ENCODE measurements around the gene PJA2. TPM values are rescaled to one million over a fixed set of nuclear protein-coding genes. Genes with fewer than 3 reads are reported as not detected.

The PJA2 gene
- total RNA-seq, 2 experiments from 2014 or later, result 57.3 to 58.5 TPM

GRCh38 chr5:109335114-109335513, 74.7 kb downstream of the PJA2 start:
- Mint-ChIP-seq H3K9me3 (no peaks in the 10 kb centered on the region), H3K27me3 (no peaks in the 10 kb centered on the region), H3K4me3 (no peak overlapping the region), H3K4me1 (ENCODE audit: low read depth) (no peaks in the 10 kb centered on the region), H3K36me3 (peaks cover 22% of the 10 kb centered on the region), H3K27ac (no peak overlapping the region)
- no peak for DNase-seq
- ChIA-PET POLR2A (no interaction called here), CTCF (interaction anchor here (0.7 kb wide), 1 partner anchor 147 kb away, joined by 5 read pairs; no protein-coding TSS in a partner anchor)
- intact Hi-C loops (cut with micrococcal nuclease), result no loop called here

GRCh38 chr5:109334056-109334455, 75.7 kb downstream of the PJA2 start:
- H3K27me3 Mint-ChIP-seq, result no peaks in the 10 kb centered on the region
- no peak overlapping the region for H3K27ac Mint-ChIP-seq
- peaks cover 22% of the 10 kb centered on the region for H3K36me3 Mint-ChIP-seq
- no peak overlapping the region for H3K4me3 Mint-ChIP-seq
- H3K4me1 Mint-ChIP-seq (ENCODE audit: low read depth), result no peaks in the 10 kb centered on the region
- no peak for DNase-seq
- ChIA-PET CTCF (no interaction called here), POLR2A (no interaction called here)
- intact Hi-C loops (cut with micrococcal nuclease), result no loop called here
- no peaks in the 10 kb centered on the region for H3K9me3 Mint-ChIP-seq

- ChIA-PET CTCF (no interaction called here), POLR2A (no interaction called here)
- intact Hi-C loops (cut with micrococcal nuclease), result no loop called here
- Mint-ChIP-seq H3K27me3 (no peaks in the 10 kb centered on the region), H3K36me3 (peaks cover 7% of the 10 kb centered on the region), H3K4me3 (no peak overlapping the region), H3K4me1 (ENCODE audit: low read depth) (no peaks in the 10 kb centered on the region), H3K27ac (no peak overlapping the region), H3K9me3 (no peaks in the 10 kb centered on the region)
- no peak for DNase-seq
These were observed 80.2 kb downstream of the PJA2 start for GRCh38 chr5:109329333-109330237.

DNA sequence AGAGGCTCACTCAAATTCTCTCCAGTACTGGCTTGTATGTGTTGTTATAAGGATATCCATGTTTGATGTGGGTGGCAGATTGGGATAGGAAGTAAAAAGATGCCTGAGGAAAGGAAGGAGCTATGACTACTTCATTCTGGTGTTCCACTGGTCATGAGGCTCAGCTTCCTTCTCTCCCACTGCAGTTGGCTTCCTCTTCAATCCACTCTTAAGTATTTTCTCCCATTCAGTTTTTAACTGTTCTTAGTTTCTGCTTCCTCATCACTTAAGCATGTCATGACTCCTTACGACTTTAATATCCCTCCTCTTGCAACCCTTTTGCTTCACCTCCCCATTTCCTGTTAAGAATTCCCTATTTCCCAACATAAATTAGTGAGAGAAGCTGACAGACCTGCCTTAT, 81.1 kb downstream of the PJA2 start:
- intact Hi-C loops (cut with micrococcal nuclease), result no loop called here
- no peak overlapping the region for H3K27ac Mint-ChIP-seq
- ChIA-PET CTCF (no interaction called here), POLR2A (no interaction called here)
- H3K4me1 Mint-ChIP-seq (ENCODE audit: low read depth), result no peaks in the 10 kb centered on the region
- no peak overlapping the region for H3K4me3 Mint-ChIP-seq
- no peaks in the 10 kb centered on the region for H3K9me3 Mint-ChIP-seq
- no peak for DNase-seq
- no peaks in the 10 kb centered on the region for H3K27me3 Mint-ChIP-seq
- peaks cover 7% of the 10 kb centered on the region for H3K36me3 Mint-ChIP-seq

- peaks cover 7% of the 10 kb centered on the region for H3K36me3 Mint-ChIP-seq
- POLR2A ChIA-PET, result no interaction called here
- H3K27ac Mint-ChIP-seq, result no peak overlapping the region
- no peaks in the 10 kb centered on the region for H3K27me3 Mint-ChIP-seq
- DNase-seq, result no peak
- H3K9me3 Mint-ChIP-seq, result no peaks in the 10 kb centered on the region
- intact Hi-C loops (cut with micrococcal nuclease), result no loop called here
- H3K4me3 Mint-ChIP-seq, result no peak overlapping the region
- H3K4me1 Mint-ChIP-seq (ENCODE audit: low read depth), result no peaks in the 10 kb centered on the region
- CTCF ChIA-PET, result no interaction called here
These were observed 82.2 kb downstream of the PJA2 start for GRCh38 chr5:109327570-109327969.

DNA sequence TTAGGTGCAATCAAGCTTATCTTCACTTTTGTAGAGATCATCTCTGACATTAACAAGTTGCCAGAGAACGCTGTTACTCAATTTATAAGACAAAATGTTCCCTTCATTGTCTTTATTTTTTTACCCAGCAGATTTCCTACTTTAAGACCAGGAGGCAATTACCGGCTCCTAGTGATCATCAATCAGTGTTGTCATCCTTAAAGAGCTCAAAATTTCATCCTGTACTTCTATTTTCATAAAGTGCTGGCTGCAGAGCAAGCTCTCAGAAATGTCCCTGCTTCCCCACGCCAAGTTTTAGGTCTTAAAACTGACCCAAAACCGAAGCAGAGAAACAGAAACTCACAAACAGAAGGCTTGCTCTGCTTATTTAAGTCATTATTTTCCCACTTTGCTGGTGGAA, 82.9 kb downstream of the PJA2 start:
- Mint-ChIP-seq H3K36me3 (peaks cover 6% of the 10 kb centered on the region), H3K27me3 (no peaks in the 10 kb centered on the region), H3K4me3 (no peak overlapping the region), H3K9me3 (no peaks in the 10 kb centered on the region), H3K27ac (no peak overlapping the region), H3K4me1 (ENCODE audit: low read depth) (no peaks in the 10 kb centered on the region)
- DNase-seq, result no peak
- intact Hi-C loops (cut with micrococcal nuclease), result no loop called here
- ChIA-PET CTCF (no interaction called here), POLR2A (no interaction called here)

DNA sequence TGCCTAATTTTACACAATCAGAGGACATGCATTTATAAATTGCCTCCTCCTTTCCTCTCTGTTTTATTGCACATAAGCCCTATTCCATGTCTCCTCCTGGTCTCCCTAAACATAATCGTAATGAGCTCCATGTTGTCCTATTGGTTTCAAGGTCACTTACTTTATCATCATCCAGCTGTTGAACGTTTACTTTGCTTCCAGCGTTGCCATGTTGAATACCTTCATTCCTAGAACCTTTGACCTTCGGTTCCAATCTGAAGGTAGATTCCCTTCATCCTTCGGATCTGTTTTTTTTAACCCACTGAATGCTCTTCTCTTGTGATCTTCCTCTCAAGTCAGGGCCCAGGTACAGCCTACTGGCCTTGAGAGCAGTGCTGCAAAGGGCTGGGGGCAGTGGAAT, 84.3 kb downstream of the PJA2 start:
- Mint-ChIP-seq H3K4me3 (no peak overlapping the region), H3K27me3 (no peaks in the 10 kb centered on the region), H3K9me3 (no peaks in the 10 kb centered on the region), H3K27ac (no peak overlapping the region), H3K4me1 (ENCODE audit: low read depth) (no peaks in the 10 kb centered on the region), H3K36me3 (peaks cover 4% of the 10 kb centered on the region)
- intact Hi-C loops (cut with micrococcal nuclease), result no loop called here
- CTCF ChIA-PET, result no interaction called here
- DNase-seq, result no peak
- POLR2A ChIA-PET, result no interaction called here

DNA sequence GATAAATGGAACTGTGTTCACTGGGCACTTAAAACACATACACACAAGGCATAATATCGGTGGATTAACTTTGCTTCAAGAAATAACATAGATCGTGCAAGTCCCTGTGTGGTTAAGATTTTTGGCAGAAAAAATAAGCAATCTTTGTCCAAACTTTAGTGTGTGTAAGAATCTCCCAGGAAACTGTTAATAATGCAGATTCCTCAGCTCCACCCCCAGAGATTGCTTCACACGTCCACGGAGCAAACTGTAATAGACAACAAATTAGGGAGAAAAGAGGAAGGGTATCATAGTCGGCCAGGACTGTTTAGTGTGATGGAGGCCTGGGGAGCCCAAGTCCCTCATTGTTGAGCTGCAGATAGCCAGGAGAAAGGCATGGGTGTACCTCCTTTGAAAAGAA, 84.8 kb downstream of the PJA2 start:
- ChIA-PET POLR2A (no interaction called here), CTCF (no interaction called here)
- no peaks in the 10 kb centered on the region for H3K4me1 Mint-ChIP-seq (ENCODE audit: low read depth)
- no peak overlapping the region for H3K27ac Mint-ChIP-seq
- intact Hi-C loops (cut with micrococcal nuclease), result no loop called here
- H3K27me3 Mint-ChIP-seq, result no peaks in the 10 kb centered on the region
- H3K36me3 Mint-ChIP-seq, result peaks cover 2% of the 10 kb centered on the region
- no peak for DNase-seq
- no peaks in the 10 kb centered on the region for H3K9me3 Mint-ChIP-seq
- no peak overlapping the region for H3K4me3 Mint-ChIP-seq

DNA sequence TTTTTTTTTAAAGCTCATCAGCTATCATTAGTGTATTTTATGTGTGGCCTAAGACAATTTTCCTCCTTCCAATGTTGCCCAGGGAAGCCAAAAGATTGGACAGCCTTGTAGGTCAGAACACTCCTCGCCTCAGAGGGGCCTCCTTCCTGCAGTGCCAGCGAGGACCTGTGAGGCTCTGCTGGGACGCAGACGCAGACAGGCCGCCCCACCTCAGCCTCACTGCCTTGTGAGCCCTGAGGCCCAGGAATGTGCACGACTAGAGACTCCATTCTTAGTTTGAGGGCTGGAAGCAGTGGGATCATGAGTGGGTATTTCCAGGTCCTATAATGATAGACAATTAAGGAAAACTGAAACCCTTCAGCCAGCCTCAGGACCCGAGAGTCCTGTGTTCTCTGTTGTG, 85.4 kb downstream of the PJA2 start:
- Mint-ChIP-seq H3K9me3 (no peaks in the 10 kb centered on the region), H3K4me1 (ENCODE audit: low read depth) (no peaks in the 10 kb centered on the region), H3K4me3 (no peak overlapping the region), H3K27me3 (no peaks in the 10 kb centered on the region), H3K27ac (no peak overlapping the region), H3K36me3 (peaks cover 2% of the 10 kb centered on the region)
- no peak for DNase-seq
- ChIA-PET POLR2A (no interaction called here), CTCF (no interaction called here)
- intact Hi-C loops (cut with micrococcal nuclease), result no loop called here

- intact Hi-C loops (cut with micrococcal nuclease), result no loop called here
- Mint-ChIP-seq H3K36me3 (peaks cover 2% of the 10 kb centered on the region), H3K9me3 (no peaks in the 10 kb centered on the region), H3K4me3 (no peak overlapping the region), H3K4me1 (ENCODE audit: low read depth) (no peaks in the 10 kb centered on the region), H3K27me3 (no peaks in the 10 kb centered on the region), H3K27ac (no peak overlapping the region)
- no peak for DNase-seq
- POLR2A ChIA-PET, result no interaction called here
- CTCF ChIA-PET, result no interaction called here
These were observed 87.1 kb downstream of the PJA2 start for GRCh38 chr5:109322694-109323093.

- no peak for DNase-seq
- Mint-ChIP-seq H3K27me3 (no peaks in the 10 kb centered on the region), H3K36me3 (no peaks in the 10 kb centered on the region), H3K4me1 (ENCODE audit: low read depth) (no peaks in the 10 kb centered on the region), H3K27ac (no peak overlapping the region), H3K4me3 (no peak overlapping the region), H3K9me3 (no peaks in the 10 kb centered on the region)
- CTCF ChIA-PET, result no interaction called here
- intact Hi-C loops (cut with micrococcal nuclease), result no loop called here
- POLR2A ChIA-PET, result no interaction called here
These were observed 90.4 kb downstream of the PJA2 start for GRCh38 chr5:109319351-109319750.

DNA sequence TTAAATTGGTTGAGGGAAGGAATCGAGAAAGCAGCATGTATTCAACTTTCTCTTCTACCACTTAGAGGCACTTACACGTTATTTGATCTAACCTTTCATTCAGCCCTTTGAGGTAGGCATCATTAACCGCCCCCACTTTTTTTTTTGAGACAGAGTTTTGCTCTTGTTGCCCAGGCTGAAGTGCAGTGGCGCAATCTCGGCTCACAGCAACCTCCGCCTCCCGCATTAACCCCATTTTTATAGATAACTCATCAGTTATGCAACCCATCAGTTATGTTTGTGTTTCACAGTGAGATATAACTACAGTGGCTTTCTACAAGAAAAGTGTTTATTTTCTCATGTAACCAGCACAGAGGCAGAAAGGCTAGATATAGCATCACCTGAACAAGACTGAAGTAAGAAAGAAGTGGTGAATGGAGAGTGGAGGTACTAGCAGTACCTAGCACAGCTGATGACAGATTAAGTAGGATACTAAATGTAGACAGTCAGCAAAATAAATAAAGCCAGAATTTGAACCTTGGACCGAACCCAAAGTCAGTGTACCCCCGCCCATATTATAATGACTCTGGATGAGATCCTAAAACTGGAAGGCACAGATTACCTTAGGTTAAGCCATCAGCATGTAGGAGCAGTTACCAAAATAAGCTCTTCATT, 91.2 kb downstream of the PJA2 start:
- ChIA-PET POLR2A (no interaction called here), CTCF (no interaction called here)
- no peak for DNase-seq
- no peaks in the 10 kb centered on the region for H3K27me3 Mint-ChIP-seq
- H3K36me3 Mint-ChIP-seq, result no peaks in the 10 kb centered on the region
- no peaks in the 10 kb centered on the region for H3K4me1 Mint-ChIP-seq (ENCODE audit: low read depth)
- no peak overlapping the region for H3K27ac Mint-ChIP-seq
- H3K4me3 Mint-ChIP-seq, result no peak overlapping the region
- intact Hi-C loops (cut with micrococcal nuclease), result no loop called here
- H3K9me3 Mint-ChIP-seq, result no peaks in the 10 kb centered on the region

DNA sequence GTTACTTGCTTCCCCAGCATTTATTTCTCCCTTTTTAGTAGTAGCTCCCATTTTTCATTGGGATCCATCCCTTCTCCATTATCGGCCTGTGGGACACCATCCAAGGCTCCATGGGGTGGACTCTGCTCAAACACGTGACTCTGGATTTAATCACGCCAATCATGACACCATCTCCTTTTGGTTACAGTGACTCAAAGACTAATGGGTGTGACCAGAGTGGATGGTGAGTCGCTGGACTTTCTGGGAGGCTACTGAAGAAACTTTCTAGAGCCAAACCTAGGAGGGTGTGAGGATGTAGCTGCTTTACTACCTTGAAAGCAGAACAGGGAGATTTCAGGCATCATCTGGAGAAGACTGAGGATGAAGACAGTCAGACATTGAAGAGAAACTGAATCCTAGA, 93.1 kb downstream of the PJA2 start:
- intact Hi-C loops (cut with micrococcal nuclease), result no loop called here
- no peaks in the 10 kb centered on the region for H3K4me1 Mint-ChIP-seq (ENCODE audit: low read depth)
- no peak for DNase-seq
- no peak overlapping the region for H3K27ac Mint-ChIP-seq
- no peak overlapping the region for H3K4me3 Mint-ChIP-seq
- H3K9me3 Mint-ChIP-seq, result no peaks in the 10 kb centered on the region
- ChIA-PET CTCF (no interaction called here), POLR2A (no interaction called here)
- no peaks in the 10 kb centered on the region for H3K36me3 Mint-ChIP-seq
- no peaks in the 10 kb centered on the region for H3K27me3 Mint-ChIP-seq
